Common myeloid progenitor, CD34-positive (primary cell): Measurements from ENCODE around the gene MBD3L5.

Source experiments
- CTCF ChIA-PET: fragments of 350-600 bp; sonication (Branson Sonifier 250); formaldehyde crosslinking; loops from one replicate; lab custom pipeline; 2021; ENCODE audit warnings: antibody characterized with exemption; lab: Charles Lee
- POLR2A ChIA-PET: fragments of 350-600 bp; sonication (Branson Sonifier 250); formaldehyde crosslinking; loops from one replicate; lab custom pipeline; 2021; ENCODE audit warnings: antibody characterized with exemption; lab: Charles Lee
- DNase-seq, 3 donors: peaks; one replicate each; pipeline versions ENCODE4 v3.0.0 to v3.0.0-alpha.2; 2013
- H3K27ac ChIP-seq, 2 experiments: 1 replicate in 1 of 2; 2 replicates in 1 of 2; pipeline ENCODE4 v1.7.0; 2013; ENCODE audit warnings: inconsistent platforms in 2 of 2, low read length in 2 of 2, mild to moderate bottlenecking in 2 of 2, low read depth in 1 of 2, moderate library complexity in 1 of 2; ENCODE audit not compliant: severe bottlenecking in 2 of 2, insufficient read depth in 1 of 2, poor library complexity in 1 of 2
- H3K27me3 ChIP-seq, 5 experiments: replicated peaks in 2 of 5; 1 replicate in 3 of 5; 2 replicates in 2 of 5; pipeline versions ENCODE4 v1.6.1 to v1.7.0; 2013; ENCODE audit warnings: low read length in 4 of 5, mild to moderate bottlenecking in 2 of 5, moderate library complexity in 2 of 5, inconsistent platforms in 1 of 5; ENCODE audit not compliant: insufficient read depth in 5 of 5, control insufficient read depth in 4 of 5
- H3K36me3 ChIP-seq, 4 experiments: 1 replicate in 2 of 4; 2 replicates in 2 of 4; pipeline versions ENCODE4 v1.6.1 to v1.7.0; 2013; ENCODE audit warnings: low read length in 3 of 4, control low read depth in 1 of 4, mild to moderate bottlenecking in 1 of 4; ENCODE audit not compliant: control insufficient read depth in 4 of 4, insufficient read depth in 4 of 4
- H3K4me1 ChIP-seq, 4 experiments: 1 replicate in 3 of 4; 2 replicates in 1 of 4; pipeline versions ENCODE4 v1.6.1 to v1.7.1; 2013; ENCODE audit warnings: low read length in 3 of 4, mild to moderate bottlenecking in 3 of 4, control low read depth in 1 of 4, inconsistent platforms in 1 of 4, moderate library complexity in 1 of 4; ENCODE audit not compliant: control insufficient read depth in 4 of 4, insufficient read depth in 4 of 4; ENCODE audit errors: control extremely low read depth in 1 of 4
- H3K4me3 ChIP-seq, 7 experiments: 1 replicate in 4 of 7; 2 replicates in 3 of 7; pipeline versions ENCODE4 v1.5.1 to v1.7.0; 2013; ENCODE audit warnings: mild to moderate bottlenecking in 7 of 7, low read length in 6 of 7, moderate library complexity in 6 of 7, inconsistent platforms in 2 of 7, low read depth in 2 of 7, control low read depth in 1 of 7; ENCODE audit not compliant: insufficient read depth in 4 of 7, control insufficient read depth in 1 of 7; ENCODE audit errors: extremely low read depth in 1 of 7
- H3K9me3 ChIP-seq, 5 experiments: 1 replicate in 4 of 5; 2 replicates in 1 of 5; pipeline versions ENCODE4 v1.6.1 to v1.7.1; 2013; ENCODE audit warnings: low read length in 4 of 5, mild to moderate bottlenecking in 2 of 5, inconsistent platforms in 1 of 5, low read depth in 1 of 5, moderate library complexity in 1 of 5; ENCODE audit not compliant: control insufficient read depth in 4 of 5, insufficient read depth in 2 of 5; ENCODE audit errors: control extremely low read depth in 1 of 5
- WGBS: methylation state at CpG from one replicate; pipeline ENCODE4 v1.1.5; 2013; ENCODE audit not compliant: insufficient coverage; 5-methylcytosine and 5-hydroxymethylcytosine counted together

The MBD3L5 gene

DNA sequence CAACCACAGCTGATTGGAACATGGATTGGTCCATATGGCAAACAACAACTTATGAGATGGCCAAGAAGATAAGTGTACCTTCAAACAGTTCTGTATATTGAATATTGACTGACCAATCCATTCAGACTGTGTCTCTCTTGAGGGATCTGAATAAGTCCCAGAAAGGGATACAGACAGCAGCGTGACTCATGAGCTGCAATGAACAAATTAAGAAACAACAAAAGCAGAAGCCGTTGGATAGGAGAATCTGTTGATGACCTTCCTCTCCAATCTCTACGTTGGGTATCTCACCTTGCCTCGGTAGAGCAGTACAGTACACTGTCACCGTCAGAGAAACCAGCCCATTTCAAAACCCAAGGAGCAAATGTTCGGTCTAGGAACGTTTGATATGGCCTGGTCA is 30.4 kb upstream of the MBD3L5 start:
- H3K9me3 ChIP-seq = no peaks in the 10 kb centered on the region
- no peak overlapping the region for H3K27ac ChIP-seq
- H3K4me3 ChIP-seq = no peak overlapping the region
- H3K4me1 ChIP-seq = peaks cover 0 to 5% (median 1%) of the 10 kb centered on the region in 4 experiments
- no peak for DNase-seq
- H3K27me3 ChIP-seq = no peaks in the 10 kb centered on the region
- no peaks in the 10 kb centered on the region for H3K36me3 ChIP-seq
- ChIA-PET CTCF (no interaction called here), POLR2A (no interaction called here)
- 95% methylated on average over 6 of the region's 7 CpGs for WGBS

DNA sequence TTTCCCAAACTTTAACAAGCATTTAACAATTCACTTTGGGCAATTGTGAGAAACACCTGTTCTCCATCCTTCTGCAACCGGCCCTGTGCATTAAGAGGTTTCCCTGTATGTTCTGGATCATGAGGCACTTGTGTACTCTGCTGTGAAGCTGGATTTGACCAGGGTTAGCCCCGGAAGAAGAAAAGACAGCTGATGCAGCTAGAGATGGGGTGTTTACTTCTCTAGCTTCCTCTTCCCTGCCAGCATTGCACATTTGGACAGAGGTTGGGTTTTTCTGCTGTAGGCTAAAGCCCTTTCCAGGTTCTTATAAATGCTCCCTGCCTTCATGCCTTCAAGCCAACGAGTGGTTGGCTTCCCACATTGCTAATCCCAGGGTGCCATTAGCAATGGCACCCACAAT is 30.0 kb upstream of the MBD3L5 start:
- Histone ChIP-seq H3K4me1 (peaks cover 0 to 5% (median 1%) of the 10 kb centered on the region in 4 experiments), H3K36me3 (no peaks in the 10 kb centered on the region), H3K27ac (no peak overlapping the region), H3K4me3 (no peak overlapping the region), H3K9me3 (no peaks in the 10 kb centered on the region), H3K27me3 (no peaks in the 10 kb centered on the region)
- ChIA-PET POLR2A (no interaction called here), CTCF (no interaction called here)
- no peak for DNase-seq
- 81% methylated on average over 3 of the region's 3 CpGs for WGBS

GRCh38 chr19:7000816-7001215 is 29.6 kb upstream of the MBD3L5 start:
- ChIA-PET POLR2A (no interaction called here), CTCF (interaction anchor here (0.9 kb wide), 1 partner anchor 73 kb away, joined by 3 read pairs; no protein-coding TSS in a partner anchor)
- 100% methylated on average over 1 of the region's 1 CpG for WGBS
- H3K36me3 ChIP-seq = no peaks in the 10 kb centered on the region
- H3K9me3 ChIP-seq = no peaks in the 10 kb centered on the region
- no peak overlapping the region for H3K27ac ChIP-seq
- no peak for DNase-seq
- H3K4me1 ChIP-seq = peaks cover 0 to 5% (median 1%) of the 10 kb centered on the region in 4 experiments
- no peak overlapping the region for H3K4me3 ChIP-seq
- H3K27me3 ChIP-seq = no peaks in the 10 kb centered on the region

- Histone ChIP-seq H3K36me3 (no peaks in the 10 kb centered on the region), H3K4me3 (no peak overlapping the region), H3K9me3 (no peaks in the 10 kb centered on the region), H3K27me3 (no peaks in the 10 kb centered on the region), H3K27ac (no peak overlapping the region), H3K4me1 (peaks cover 6 to 21% (median 14%) of the 10 kb centered on the region in 4 experiments)
- POLR2A ChIA-PET = interaction anchor here (0.6 kb wide), 1 partner anchor 70 kb away, joined by 3 read pairs; no protein-coding TSS in a partner anchor
- CTCF ChIA-PET = no interaction called here
- WGBS = 99% methylated on average over 8 of the region's 18 CpGs
- DNase-seq = peak in 2 of 3 donors; percentile 35 to 69
These were observed 26.0 kb upstream of the MBD3L5 start for GRCh38 chr19:7004313-7004931.

DNA sequence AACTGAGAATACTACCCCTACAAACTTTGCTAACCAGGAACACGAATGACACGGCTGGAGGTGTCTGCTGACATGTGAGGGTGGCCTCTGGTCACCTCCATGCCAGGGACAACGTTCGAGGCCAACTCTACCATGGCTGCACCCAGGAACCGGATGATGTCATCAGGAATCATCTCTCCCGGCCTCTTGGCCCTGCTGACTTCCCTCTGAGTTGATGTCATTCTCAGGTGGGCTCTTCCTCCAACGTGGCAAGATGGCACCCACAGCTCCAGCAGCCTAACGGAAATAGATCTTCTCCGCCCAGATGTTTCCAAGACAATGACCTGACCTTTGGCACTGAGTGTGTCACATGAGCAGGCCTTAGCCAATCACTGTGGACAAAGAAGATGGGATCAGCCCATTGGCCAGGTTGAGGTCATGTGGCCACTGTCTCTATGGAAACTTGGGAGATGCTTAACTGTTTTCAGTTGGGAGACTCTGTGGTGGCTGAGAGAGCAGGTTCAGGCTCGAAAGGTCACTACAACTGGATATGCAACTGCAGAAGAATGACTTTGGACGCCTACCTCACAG is 24.2 kb upstream of the MBD3L5 start:
- no peaks in the 10 kb centered on the region for H3K36me3 ChIP-seq
- no peak overlapping the region for H3K27ac ChIP-seq
- H3K9me3 ChIP-seq = no peaks in the 10 kb centered on the region
- H3K27me3 ChIP-seq = peaks cover 0 to 2% (median 0%) of the 10 kb centered on the region in 5 experiments
- no peak for DNase-seq
- peaks cover 6 to 21% (median 12%) of the 10 kb centered on the region in 4 experiments for H3K4me1 ChIP-seq
- WGBS = 98% methylated on average over 10 of the region's 11 CpGs
- H3K4me3 ChIP-seq = no peak overlapping the region
- ChIA-PET POLR2A (no interaction called here), CTCF (interaction anchor here (1.0 kb wide), 1 partner anchor 61 kb away, joined by 3 read pairs; no protein-coding TSS in a partner anchor)

- peak; percentile 22 to 87 (median 80) for DNase-seq
- POLR2A ChIA-PET = no interaction called here
- CTCF ChIA-PET = no interaction called here
- 32% methylated on average over 4 of the region's 4 CpGs for WGBS
- no peaks in the 10 kb centered on the region for H3K9me3 ChIP-seq
- no peaks in the 10 kb centered on the region for H3K36me3 ChIP-seq
- peaks cover 0 to 2% (median 0%) of the 10 kb centered on the region in 5 experiments for H3K27me3 ChIP-seq
- peaks cover 6 to 21% (median 12%) of the 10 kb centered on the region in 4 experiments for H3K4me1 ChIP-seq
- no peak overlapping the region for H3K27ac ChIP-seq
- H3K4me3 ChIP-seq = no peak overlapping the region
These were observed 22.5 kb upstream of the MBD3L5 start for GRCh38 chr19:7007859-7008258.
